Right lobe of liver (tissue), 4 donors: ENCODE results near the gene CIRBP.

Source experiments
- POLR2A ChIP-seq: fragments of 450-650 bp; IDR thresholded peaks from one replicate; pipeline ENCODE4 v1.6.1; 2017; ENCODE audit warnings: antibody characterized with exemption, mild to moderate bottlenecking
- TF ChIP-seq, protein P1 (sequence below), 4 donors: fragments of 200-600 bp in 3 of 4; fragments of 450-650 bp in 1 of 4; IDR thresholded peaks; one replicate each; pipeline versions ENCODE4 v1.5.1 to v1.8.0; 2016 to 2022; ENCODE audit warnings: antibody characterized with exemption in 4 of 4, mild to moderate bottlenecking in 2 of 4
- donor health status: DM: no; HTN: no; CAD: no.
- donor health status: DM: no; HTN: no; CAD: no.
- donor health status: DM: no; HTN: yes; CAD: no.

DNA sequence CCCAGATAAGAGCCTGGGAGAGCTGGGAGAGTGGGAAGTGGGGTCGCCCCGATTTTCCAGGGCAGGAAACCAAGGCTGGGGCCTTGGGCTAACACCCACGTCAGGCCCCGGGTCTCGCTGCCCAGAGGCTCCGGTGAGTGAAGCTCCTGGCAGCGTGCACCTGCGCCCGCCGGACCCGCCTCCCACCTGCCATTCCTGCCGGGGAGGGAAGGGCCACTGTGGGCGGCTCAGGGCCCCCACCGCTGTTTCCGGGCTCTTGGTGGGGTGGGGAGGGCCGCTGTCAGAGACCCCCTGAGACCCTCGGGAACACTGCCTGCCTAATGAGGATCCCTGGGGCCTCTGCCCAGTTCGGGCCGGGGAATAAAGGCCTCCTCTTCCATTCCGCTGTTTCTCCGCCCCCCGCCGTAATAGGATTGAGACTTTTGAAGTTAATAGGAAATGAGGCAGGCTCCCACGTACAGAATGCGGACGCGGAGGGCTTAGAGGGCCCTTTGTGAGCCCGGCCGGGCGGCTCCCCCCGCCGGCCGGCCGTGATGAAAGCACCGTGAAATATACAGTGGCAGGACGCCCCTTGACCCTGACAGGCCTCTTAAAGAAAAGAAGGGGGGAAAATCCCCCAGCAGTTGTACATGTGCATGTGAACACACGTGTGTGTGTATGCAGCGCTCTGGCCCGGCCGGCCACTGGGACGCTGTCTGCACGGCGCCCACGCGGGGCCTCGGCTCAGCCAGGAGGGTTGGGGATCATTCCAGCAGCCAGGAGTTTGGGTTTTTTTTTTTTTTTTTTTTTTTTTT, 49.7 kb downstream of the CIRBP start:
- TF ChIP-seq, protein P1, sequence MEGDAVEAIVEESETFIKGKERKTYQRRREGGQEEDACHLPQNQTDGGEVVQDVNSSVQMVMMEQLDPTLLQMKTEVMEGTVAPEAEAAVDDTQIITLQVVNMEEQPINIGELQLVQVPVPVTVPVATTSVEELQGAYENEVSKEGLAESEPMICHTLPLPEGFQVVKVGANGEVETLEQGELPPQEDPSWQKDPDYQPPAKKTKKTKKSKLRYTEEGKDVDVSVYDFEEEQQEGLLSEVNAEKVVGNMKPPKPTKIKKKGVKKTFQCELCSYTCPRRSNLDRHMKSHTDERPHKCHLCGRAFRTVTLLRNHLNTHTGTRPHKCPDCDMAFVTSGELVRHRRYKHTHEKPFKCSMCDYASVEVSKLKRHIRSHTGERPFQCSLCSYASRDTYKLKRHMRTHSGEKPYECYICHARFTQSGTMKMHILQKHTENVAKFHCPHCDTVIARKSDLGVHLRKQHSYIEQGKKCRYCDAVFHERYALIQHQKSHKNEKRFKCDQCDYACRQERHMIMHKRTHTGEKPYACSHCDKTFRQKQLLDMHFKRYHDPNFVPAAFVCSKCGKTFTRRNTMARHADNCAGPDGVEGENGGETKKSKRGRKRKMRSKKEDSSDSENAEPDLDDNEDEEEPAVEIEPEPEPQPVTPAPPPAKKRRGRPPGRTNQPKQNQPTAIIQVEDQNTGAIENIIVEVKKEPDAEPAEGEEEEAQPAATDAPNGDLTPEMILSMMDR (IDR thresholded peaks at IDR 0.05) = no peak
- TF ChIP-seq POLR2A = no peak
